BE2C (cell line): ENCODE data around the gene PTPRM.

Experiments
- DNase-seq: peaks from one replicate; pipeline ENCODE4 v3.0.0-alpha.2; 2020
- H3K27me3 ChIP-seq: fragments of 250-450 bp; sonication (Bioruptor Pico); 2 replicates; pipeline ENCODE4 v1.5.1; 2020; ENCODE audit warnings: mild to moderate bottlenecking
- H3K36me3 ChIP-seq: fragments of 250-450 bp; sonication (Bioruptor Pico); 2 replicates; pipeline ENCODE4 v1.5.1; 2020; ENCODE audit warnings: mild to moderate bottlenecking
- H3K4me1 ChIP-seq: fragments of 250-450 bp; sonication (Bioruptor Pico); 2 replicates; pipeline ENCODE4 v1.5.1; 2020
- H3K4me3 ChIP-seq: 2 replicates; pipeline ENCODE4 v1.5.1; 2011; ENCODE audit warnings: low read depth, low read length
- H3K9me3 ChIP-seq: fragments of 250-450 bp; sonication (Bioruptor Pico); 2 replicates; pipeline ENCODE4 v1.5.1; 2020
- TF ChIP-seq, protein P1 (sequence below): IDR thresholded peaks from 2 replicates; pipeline ENCODE4 v1.5.1; 2012; ENCODE audit warnings: mild to moderate bottlenecking, low read depth, low read length

The PTPRM gene

DNA sequence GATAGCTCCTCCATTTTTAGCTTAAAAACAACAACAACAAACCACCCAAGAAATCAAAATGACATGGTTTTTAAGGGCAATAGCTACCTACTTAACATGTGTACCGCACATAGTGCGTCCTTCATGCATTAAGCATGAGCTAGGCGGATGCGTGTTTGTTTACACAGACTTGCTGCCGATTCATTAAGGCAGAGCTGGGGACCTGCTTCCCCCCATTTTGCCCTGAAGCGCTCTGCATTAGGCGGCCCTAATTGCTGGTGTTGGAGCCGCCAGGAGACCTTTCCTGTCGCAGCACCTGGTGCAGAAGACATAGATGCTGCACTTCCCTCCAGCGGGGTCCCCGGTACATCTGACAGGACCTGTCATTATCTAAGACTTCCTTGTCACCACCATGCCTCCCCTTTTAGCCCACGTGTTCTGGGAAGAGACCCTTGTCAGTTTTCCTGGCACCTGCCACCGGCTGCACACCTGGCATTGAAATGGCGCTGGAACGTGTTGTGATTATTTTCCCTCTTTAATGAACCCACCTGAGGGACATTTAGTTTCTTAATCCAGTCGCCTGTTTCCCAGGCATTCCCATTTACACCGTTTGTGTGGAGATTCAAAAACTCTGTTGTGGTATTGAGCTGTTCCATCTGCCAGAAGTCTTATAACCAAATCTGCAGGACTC lies 781.1 kb downstream of the PTPRM start:
- TF ChIP-seq, protein P1, sequence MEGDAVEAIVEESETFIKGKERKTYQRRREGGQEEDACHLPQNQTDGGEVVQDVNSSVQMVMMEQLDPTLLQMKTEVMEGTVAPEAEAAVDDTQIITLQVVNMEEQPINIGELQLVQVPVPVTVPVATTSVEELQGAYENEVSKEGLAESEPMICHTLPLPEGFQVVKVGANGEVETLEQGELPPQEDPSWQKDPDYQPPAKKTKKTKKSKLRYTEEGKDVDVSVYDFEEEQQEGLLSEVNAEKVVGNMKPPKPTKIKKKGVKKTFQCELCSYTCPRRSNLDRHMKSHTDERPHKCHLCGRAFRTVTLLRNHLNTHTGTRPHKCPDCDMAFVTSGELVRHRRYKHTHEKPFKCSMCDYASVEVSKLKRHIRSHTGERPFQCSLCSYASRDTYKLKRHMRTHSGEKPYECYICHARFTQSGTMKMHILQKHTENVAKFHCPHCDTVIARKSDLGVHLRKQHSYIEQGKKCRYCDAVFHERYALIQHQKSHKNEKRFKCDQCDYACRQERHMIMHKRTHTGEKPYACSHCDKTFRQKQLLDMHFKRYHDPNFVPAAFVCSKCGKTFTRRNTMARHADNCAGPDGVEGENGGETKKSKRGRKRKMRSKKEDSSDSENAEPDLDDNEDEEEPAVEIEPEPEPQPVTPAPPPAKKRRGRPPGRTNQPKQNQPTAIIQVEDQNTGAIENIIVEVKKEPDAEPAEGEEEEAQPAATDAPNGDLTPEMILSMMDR, result no peak
- no peak for DNase-seq
- no peaks in the 10 kb centered on the region for H3K4me1 ChIP-seq
- no peaks in the 10 kb centered on the region for H3K9me3 ChIP-seq
- no peak overlapping the region for H3K4me3 ChIP-seq
- no peaks in the 10 kb centered on the region for H3K27me3 ChIP-seq
- no peaks in the 10 kb centered on the region for H3K36me3 ChIP-seq

DNA sequence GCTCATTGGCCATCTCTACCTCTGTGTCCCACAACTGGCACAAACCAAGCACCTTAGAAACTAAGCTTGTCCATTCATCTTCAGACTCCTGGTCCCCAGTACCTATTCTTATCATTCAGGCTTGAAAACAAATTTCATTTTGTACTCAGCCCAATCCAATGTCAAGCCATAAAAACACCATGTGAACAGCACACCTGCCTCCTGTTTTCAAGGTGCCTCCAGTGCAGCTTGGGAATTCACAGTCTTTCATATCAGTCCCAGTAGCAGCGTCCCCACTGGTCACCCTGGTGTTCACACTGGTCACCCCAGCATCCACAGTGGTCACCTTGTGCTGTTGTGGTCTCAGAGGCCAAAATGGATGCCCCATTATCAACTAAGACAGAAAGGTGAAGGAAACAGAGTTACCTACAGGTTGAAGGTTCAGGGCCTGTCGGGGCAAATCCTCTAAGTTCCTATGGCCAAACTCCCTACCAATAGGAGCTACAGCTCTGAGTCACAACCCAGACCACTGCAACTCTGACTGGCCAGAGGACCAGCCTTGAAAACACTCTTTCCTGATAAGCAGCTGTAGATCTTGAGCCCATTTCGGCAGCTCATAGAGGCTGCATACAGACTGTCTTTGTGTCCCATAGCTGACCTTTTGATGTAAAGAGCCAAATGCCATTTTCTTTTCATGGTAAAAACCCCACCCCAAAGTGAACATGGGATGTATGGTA lies 782.6 kb downstream of the PTPRM start:
- Histone ChIP-seq H3K4me1 (no peaks in the 10 kb centered on the region), H3K9me3 (no peaks in the 10 kb centered on the region), H3K27me3 (no peaks in the 10 kb centered on the region), H3K36me3 (no peaks in the 10 kb centered on the region), H3K4me3 (no peak overlapping the region)
- TF ChIP-seq, protein P1, result no peak
- DNase-seq, result no peak

DNA sequence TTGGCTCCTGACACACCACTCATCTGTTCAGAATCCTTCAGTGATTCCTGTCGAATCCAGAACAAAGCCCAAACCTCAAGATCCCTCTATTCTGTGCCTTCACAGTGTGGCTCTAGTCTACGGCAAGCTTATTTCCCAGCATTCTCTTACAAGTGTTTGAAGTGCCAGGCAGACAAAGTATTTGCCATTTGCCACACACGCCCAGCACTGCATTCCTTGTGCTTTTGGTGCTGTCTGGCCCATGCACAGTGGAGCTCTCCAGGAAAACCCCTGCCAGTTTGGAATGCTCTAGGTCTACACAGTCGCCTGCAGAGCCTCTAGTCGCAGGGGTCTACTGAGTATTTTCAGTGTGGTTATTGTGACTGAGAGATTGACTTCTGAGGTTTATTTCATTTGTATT lies 783.5 kb downstream of the PTPRM start:
- TF ChIP-seq, protein P1, result no peak
- no peaks in the 10 kb centered on the region for H3K27me3 ChIP-seq
- no peak overlapping the region for H3K4me3 ChIP-seq
- no peak for DNase-seq
- H3K9me3 ChIP-seq, result no peaks in the 10 kb centered on the region
- H3K4me1 ChIP-seq, result no peaks in the 10 kb centered on the region
- no peaks in the 10 kb centered on the region for H3K36me3 ChIP-seq

DNA sequence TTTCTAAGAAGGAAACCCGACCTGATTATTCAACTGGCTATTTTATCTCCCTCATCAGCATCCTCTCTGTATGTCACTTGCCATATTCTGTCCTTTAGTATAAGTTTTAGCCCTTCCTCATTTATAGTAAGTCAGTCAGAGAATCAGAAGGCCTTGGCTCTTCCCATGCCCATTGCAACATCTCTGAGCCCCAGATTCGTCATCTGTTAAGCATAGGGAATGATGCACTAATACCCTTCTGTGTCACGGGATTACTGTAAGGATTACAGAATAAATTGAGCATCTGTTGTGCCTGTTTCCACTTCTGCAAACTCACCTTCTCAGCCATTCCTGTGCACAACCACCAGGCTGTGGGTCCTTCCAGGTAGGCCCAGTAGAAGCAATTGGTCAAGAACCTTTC lies 784.0 kb downstream of the PTPRM start:
- no peak overlapping the region for H3K4me3 ChIP-seq
- no peaks in the 10 kb centered on the region for H3K9me3 ChIP-seq
- no peaks in the 10 kb centered on the region for H3K27me3 ChIP-seq
- DNase-seq, result no peak
- TF ChIP-seq, protein P1, result no peak
- H3K4me1 ChIP-seq, result no peaks in the 10 kb centered on the region
- H3K36me3 ChIP-seq, result no peaks in the 10 kb centered on the region

DNA sequence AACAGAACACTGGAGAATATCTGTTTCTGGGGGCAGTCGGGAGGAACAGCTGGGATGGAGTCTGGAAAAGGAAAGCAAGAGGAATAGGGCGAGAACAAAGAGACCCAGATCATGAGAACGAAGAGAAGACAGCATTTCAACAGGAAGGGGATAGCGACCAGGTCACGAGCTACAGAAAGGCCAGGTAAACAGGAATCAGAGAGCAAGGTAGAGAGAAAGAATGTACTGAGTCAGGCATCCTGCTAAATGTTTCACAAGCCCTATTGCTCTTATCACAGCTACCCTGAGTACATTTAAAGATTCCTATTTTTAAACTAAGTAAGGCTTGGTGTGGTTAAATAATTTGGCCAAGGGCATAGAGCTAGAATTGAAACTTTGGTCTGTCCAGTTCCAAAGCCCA lies 787.2 kb downstream of the PTPRM start:
- TF ChIP-seq, protein P1, result no peak
- H3K27me3 ChIP-seq, result no peaks in the 10 kb centered on the region

DNA sequence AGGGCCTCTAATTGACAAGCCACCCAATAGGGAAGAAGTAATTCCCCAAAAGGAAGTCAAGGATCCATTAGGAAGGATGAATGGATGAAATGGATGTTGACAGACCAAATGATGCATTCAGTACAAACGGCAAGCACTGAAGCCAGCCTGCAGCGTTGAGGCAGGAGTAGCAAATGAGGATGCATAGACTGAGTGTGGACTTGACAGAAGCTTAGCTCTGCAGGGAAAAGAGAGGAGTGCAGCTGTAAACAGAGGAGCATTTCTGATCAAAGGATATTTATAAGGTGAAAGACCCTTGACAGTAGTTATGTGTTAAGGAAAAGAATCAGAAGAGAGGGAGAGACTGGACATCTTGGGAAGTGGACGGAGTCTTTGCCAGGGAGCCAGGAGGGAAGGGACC lies 788.9 kb downstream of the PTPRM start:
- H3K9me3 ChIP-seq, result no peaks in the 10 kb centered on the region
- TF ChIP-seq, protein P1, result no peak
- H3K4me1 ChIP-seq, result no peaks in the 10 kb centered on the region
- no peaks in the 10 kb centered on the region for H3K36me3 ChIP-seq
- no peaks in the 10 kb centered on the region for H3K27me3 ChIP-seq
- H3K4me3 ChIP-seq, result no peak overlapping the region
- DNase-seq, result no peak

More for the DNA sequence above, 787.2 kb downstream of the PTPRM start:
- H3K9me3 ChIP-seq, result no peaks in the 10 kb centered on the region
- no peak overlapping the region for H3K4me3 ChIP-seq
- DNase-seq, result no peak
- H3K4me1 ChIP-seq, result no peaks in the 10 kb centered on the region
- H3K36me3 ChIP-seq, result no peaks in the 10 kb centered on the region
